GM21381 (cell line): Measurements from ENCODE around the gene PPM1D.
"Not testable (repeated sequence)": the region's sequence is repeated elsewhere in the genome, so short reads cannot be mapped to it uniquely, and the experiment has no call there.

Experiments used
- ATAC-seq: cut with Tn5 transposase; IDR thresholded peaks from one replicate; pipeline ENCODE4 v1.9.1; 2021; ENCODE audit warnings: mild to moderate bottlenecking, moderate library complexity; ENCODE audit not compliant: unreplicated experiment

PPM1D gene

GRCh38 chr17:60664022-60664421 is 64.0 kb downstream of the PPM1D start:
- no peak for ATAC-seq

DNA sequence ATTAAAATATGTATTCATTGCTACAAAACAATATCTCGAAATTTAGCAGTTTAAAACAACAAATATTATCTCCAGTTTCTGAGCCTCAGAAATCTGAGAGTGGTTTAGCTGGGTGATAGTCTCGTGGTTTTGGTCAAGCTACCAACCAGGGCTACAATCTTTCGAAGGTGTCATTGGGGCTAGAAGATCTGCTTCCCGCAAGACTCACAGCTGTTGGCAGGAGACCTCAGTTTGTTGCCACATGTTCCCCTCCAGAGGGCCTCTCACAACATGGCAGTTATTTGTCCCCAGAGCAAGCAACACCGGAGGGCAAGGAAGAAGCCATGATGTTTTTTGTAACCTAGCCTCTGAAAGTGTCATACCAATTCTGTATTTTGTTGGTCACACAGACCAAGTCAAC is 65.6 kb downstream of the PPM1D start:
- ATAC-seq: no peak

- ATAC-seq: not testable (repeated sequence)
These were observed 68.7 kb downstream of the PPM1D start for GRCh38 chr17:60668741-60669140.

- ATAC-seq: no peak
These were observed 71.5 kb downstream of the PPM1D start for GRCh38 chr17:60671482-60671881.

DNA sequence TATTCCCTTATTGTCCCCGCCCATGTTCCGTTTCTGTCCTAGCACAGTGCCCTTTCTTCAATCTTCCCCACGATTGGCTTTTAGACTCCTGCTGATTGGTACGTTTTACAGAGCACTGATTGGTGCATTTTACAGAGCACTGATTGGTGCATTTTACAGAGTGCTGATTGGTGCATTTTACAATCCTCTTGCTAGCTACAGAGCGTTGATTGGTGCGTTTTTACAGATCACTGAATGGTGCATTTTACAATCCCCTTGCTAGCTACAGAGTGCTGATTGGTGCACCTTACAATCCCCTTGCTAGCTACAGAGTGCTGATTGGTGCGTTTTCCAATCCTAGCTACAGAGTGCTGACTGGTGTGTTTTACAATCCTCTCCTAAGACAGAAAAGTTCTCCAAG is 74.6 kb downstream of the PPM1D start:
- not testable (repeated sequence) for ATAC-seq

DNA sequence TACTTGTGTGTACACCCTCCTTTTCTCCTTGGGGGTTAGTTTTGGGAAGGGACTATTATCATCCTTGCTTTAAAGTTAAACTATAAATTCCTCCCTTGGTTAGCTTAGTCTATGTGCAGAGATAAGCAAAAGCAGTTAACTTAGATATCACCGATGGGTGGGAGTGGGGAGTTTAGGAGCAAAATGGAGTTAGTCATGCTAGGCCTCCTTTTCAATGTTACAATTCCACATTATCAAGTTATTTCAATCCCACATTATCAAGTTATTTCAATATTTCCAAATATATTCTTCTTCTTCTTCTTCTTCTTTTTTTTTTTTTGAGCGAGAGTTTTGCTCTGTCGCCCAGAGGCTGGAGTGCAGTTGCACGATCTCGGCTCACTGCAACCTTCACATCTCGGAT is 76.0 kb downstream of the PPM1D start:
- no peak for ATAC-seq

DNA sequence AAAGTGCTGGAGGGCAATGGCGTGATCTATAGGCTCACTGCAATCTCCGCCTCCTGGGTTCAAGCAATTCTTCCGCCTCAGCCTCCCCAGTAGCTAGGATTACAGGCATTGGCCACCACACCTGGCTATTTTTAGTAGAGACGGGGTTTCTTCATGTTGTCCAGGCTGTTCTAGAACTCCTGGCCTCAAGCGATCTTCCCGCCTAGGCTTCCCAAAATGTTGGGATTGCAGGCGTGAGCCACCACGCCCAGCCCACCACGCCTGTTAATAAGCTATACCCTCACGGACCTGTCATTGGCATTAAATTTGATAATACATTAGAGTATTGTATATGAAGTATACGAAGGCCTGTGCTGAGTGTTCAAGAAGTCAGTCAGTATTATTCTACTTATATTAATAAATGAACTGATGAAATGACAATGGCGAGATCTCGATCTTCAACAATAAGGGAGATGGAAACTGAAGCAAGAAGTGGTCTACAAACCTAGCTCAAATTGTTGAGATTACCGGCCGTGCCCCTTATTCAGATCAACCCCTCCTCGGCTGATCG is 76.8 kb downstream of the PPM1D start:
- no peak for ATAC-seq

- ATAC-seq: peak; percentile 96
These were observed 77.5 kb downstream of the PPM1D start, which contains the start of gene BCAS3 for GRCh38 chr17:60677308-60678117. Gene BCAS3 (plus strand): TSS chr17:60677851.

DNA sequence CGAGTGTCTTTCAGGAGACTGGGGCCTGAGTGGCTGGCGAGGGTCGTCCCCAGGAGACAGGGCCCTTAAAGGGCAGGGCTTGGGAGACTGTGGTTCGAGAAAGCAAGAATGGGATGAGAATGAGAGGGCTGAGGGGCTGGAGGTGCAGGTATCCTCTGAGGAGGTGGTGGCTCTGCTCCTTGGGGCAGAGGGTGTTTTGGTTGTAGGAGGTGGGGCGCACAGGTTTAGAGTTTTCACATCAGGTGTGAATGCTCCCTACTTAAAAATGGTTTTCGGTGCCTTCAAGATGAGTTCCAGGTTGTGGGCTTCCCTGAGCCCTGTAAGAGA is 78.1 kb downstream of the PPM1D start:
- ATAC-seq: no peak

- ATAC-seq: no peak
These were observed 79.3 kb downstream of the PPM1D start for GRCh38 chr17:60679287-60679686.

DNA sequence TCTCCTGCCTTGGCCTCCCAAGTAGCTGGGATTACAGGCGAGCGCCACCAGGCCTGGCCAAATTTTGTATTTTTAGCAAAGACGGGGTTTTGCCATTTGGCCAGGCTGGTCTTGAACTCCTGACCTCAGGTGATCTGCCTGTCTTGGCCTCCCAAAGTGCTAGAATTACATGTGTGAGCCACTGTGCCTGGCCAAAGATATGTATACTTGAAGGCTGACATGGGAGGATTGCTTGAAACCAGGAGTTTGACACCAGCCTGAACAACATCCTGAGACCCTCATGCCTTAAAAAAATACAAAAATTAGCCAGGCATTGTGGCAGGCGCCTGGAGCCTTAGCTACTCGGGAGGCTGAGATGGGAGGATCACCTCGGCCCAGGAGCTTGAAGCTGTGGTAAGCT is 80.8 kb downstream of the PPM1D start:
- ATAC-seq: no peak

- no peak for ATAC-seq
These were observed 85.4 kb downstream of the PPM1D start for GRCh38 chr17:60685437-60685836.

- ATAC-seq: no peak
These were observed 96.0 kb downstream of the PPM1D start for GRCh38 chr17:60695960-60696359.

DNA sequence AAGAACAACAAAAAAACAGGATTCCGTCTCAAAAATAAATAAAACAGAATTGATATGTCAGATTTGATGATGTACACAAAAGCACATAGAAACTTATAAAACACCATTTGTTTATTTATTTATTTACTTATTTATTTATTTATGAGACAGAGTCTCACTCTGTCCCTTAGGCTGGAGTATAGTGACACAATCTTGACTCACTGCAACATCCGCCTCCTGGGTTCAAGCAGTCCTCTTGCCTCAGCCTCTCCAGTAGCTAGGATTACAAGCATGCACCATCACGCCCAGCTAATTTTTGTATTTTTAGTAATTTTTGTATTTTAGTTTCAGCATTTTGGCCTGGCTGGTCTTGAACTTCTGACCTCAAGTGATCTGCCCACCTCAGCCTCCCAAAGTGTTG is 99.1 kb downstream of the PPM1D start:
- no peak for ATAC-seq

GRCh38 chr17:60704170-60704569 is 104.2 kb downstream of the PPM1D start:
- ATAC-seq: no peak

GRCh38 chr17:60712675-60713074 is 112.7 kb downstream of the PPM1D start:
- no peak for ATAC-seq

- ATAC-seq: no peak
These were observed 113.6 kb downstream of the PPM1D start for GRCh38 chr17:60713608-60714007.
